GM19438 (cell line): ENCODE data around the gene NPDC1.
A peak's percentile ranks its signal among the peaks of the same experiment; 100 is the strongest.
"Not testable (repeated sequence)": the region's sequence is repeated elsewhere in the genome, so short reads cannot be mapped to it uniquely, and the experiment has no call there.

Experiments used
- ATAC-seq: cut with Tn5 transposase; IDR thresholded peaks from one replicate; pipeline ENCODE4 v1.9.1; 2021; ENCODE audit warnings: low read depth; ENCODE audit not compliant: unreplicated experiment

NPDC1 gene

GRCh38 chr9:137042751-137043727, 2.9 kb downstream of the NPDC1 start:
- ATAC-seq, result no peak

DNA sequence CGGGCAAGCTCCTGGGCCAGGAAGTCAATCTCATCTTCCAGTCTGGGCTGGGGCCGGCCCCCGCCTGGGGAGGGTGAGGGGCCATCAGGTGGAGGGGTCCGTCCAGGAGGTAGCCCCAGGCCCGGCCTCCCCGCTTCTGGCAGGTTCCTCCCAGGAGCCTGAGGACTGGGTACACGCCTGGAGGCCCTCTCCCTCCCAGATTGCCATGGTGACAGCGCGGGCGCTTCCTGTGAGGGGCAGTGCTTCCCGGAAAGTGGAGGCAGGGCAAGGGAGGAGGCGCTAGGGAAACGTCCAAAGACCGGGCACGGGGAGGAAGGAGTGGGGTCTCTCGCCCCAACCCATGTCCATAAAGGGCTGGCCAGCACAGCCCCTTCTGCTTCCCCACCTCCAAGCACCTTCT, 4.9 kb downstream of the NPDC1 start:
- no peak for ATAC-seq

- ATAC-seq, result no peak
These were observed 5.4 kb downstream of the NPDC1 start for GRCh38 chr9:137040568-137040967.

- ATAC-seq, result no peak
These were observed 6.2 kb downstream of the NPDC1 start for GRCh38 chr9:137039611-137040366.

DNA sequence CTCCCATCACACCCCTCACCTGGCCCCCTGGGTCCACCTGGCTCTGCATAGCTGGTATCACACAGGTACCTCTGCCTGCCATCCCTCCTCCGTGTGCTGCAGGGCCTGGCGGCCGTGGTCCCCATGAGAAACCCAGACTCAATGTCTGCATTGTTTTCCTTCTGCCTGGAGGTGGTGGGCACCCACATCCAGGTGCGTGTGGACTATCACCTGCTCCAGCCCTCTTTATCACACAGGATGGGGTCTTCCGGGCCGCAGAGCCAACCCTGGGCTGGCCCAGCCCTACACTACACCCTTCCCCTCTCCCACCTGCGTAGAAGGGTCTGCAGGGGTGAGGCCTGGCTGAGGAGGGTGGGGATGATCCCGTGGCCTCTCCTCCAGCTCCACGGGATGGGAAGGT, 7.1 kb downstream of the NPDC1 start:
- ATAC-seq, result no peak

DNA sequence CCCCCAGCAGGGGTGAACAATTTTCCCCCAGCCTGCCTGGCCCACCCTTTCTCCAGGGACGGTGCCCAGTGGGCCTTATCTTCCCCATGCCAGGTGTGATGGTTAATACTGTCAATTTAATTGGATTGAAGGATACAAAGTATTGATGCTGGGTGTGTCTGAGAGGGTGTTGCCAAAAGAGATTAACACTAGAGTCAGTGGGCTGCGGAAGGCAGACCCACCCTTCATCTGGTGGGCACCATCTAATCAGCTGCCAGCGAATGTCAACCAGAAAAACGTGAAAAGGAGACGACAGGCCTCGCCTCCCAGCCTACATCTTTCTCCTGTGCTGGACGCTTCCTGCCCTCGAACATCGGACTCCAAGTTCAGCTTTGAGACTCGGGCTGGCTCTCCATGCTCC, 8.5 kb downstream of the NPDC1 start:
- ATAC-seq, result no peak

- ATAC-seq, result no peak
These were observed 8.9 kb downstream of the NPDC1 start for GRCh38 chr9:137037035-137037434.

GRCh38 chr9:137035937-137036336, 10.0 kb downstream of the NPDC1 start:
- ATAC-seq, result no peak

- ATAC-seq, result no peak
These were observed 10.5 kb downstream of the NPDC1 start for GRCh38 chr9:137035507-137035834.

- ATAC-seq, result peak; percentile 50
These were observed 11.1 kb downstream of the NPDC1 start for GRCh38 chr9:137034709-137035506.

DNA sequence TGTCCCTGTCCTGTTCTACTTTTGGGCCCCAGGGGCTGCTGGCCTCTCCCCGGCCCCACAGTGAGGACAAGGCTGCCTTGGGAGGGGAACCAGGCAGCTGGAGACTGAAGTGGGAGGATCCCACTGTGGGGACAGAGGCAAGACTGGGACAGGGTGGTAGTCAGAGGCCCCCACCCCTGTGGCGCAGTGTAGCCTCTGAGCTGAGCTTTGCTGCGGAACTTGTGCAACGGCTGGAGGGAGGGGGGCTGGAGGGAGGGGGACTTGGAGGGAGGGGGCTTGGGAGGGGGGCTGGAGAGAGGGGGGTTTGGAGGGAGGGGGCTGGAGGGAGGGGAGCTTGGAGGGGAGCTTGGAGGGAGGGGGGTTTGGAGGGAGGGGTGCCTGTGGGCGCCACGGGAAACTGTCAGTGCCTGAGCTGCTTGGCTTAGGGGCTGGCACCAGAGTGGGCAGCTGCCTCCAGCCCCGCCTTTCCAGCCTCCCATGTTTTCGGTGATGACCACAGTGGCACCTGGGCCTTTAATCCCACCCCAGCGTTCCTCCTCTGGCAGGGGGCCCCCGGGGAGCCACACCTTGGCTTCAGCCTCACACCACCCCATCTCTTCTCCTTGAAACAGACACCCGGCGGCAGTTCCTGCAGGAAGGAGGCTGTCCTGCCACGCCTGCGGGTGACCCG, 11.8 kb downstream of the NPDC1 start:
- no peak for ATAC-seq

DNA sequence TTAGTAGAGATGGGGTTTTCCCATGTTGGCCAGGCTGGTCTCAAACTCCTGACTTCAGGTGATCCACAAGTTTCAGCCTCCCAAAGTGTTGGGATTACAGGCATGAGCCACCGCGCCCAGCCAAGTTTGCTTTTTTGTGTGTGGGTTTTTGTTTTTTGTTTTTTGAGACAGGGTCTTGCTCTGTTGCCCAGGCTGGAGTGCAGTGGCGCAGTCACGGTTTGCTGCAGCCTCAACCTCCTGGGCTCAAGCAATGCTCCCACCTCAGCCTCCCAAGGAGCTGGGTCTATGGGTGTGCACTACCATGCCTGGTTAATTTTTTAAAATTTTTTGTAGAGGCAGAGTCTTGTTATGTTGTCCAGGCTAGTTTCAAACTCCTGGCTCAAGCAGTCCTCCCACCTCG, 12.5 kb downstream of the NPDC1 start:
- ATAC-seq, result not testable (repeated sequence)

- no peak for ATAC-seq
These were observed 13.1 kb downstream of the NPDC1 start for GRCh38 chr9:137032858-137033257.

DNA sequence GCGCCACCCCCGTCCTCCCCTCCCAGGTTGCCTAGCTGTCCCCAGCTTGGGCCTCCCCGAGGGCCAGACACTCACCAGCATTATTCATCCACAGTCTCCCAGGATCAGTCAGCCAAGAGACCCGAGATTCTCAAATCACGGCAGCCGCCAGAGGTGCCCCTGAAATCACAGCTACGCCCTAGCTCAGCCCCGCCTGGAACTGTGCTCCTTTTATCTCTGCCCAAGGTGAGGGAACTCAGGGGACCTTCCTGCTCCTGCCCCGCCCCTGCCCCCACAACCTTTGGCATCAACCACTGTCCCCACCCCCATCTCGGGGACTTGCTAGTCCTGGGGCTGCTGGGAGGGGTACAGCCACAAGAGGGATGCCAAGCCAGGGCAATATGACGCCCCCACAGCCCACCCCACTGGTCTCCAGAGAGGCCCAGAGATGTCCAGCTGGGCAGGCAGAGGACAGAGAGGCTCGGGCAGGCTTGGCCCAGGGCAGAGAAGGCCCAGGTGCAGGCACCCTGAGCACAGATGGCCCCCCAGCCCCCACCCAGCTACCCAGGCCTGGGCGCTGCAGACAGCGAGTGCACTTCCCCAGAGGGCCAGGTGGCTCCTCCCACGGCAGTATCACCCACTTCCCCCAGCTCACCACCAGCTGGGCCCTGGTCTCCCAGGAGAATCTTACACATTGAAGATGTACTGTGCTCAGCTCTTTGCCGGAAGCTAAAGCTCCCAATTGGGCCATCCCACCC, 13.9 kb downstream of the NPDC1 start, which contains the start of gene FUT7:
Gene FUT7, minus strand, starts transcription at position 185 of the 737 bp plus-strand sequence. Its CDS starts 97 bp downstream, at position 88.
- no peak for ATAC-seq

- no peak for ATAC-seq
These were observed 15.1 kb downstream of the NPDC1 start for GRCh38 chr9:137030538-137031527.

DNA sequence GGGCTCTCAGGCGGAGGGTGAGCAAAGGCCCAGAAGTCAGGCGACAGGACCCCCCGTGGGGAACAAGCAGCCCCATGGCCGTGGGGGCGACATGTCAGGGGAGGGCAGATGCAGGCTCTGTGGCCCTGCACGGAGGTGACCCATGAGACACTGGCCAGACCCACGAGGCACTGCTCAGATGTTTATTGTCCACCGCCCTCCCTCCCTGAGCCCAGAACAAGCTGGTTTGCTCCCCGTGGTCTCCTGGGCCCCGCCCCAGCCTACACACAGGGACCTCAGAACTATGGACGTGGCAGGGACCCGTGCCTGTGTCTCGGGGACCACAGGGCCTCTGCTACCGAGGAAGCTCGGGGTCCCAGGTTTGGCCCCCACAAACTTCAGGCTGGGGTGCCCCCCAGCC, 16.0 kb downstream of the NPDC1 start:
- ATAC-seq, result no peak

DNA sequence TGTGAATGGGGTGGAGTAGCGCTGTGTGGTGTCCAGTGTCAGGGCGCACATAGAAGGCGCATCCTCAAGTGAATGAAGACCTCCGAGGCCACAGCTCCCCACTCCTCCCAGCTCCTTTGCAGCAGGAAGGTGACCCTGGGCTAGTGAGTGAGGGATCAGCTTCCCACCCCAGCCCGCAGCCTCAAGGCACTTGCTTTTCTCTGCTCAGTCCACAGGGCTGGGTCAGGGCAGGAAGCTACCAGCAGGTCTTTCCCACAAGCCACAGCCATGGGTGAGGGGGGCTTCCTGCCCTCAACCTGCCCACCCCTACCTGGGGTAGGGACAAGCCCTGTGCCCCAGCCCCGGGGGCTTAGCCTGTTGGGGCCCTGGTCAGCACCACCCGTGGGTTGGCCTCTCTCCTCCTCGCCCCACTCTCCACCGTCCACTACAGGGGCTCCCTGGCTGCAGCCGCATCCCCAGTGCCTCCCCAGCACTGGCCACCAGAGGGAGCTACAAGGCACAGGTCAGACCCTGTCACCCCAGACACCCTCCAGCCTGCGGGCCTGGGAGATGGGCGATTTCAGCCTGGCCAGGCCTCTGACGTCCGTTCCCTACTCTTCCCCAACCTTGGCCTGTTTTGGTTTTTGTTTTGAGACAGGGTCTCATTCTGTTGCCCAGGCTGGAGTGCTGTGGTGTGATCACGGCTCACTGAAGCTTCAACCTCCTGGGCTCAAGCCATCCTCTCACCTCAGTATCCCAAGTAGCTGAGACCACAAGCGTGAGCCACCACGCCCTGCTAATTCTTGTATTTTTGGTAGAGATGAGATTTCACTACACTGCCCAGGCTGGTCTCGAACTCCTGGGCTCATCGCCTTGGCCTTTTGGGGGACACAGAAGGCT, 16.7 kb downstream of the NPDC1 start:
- ATAC-seq, result no peak
